ENCODE data around the gene RPL10.

Gene RPL10

DNA sequence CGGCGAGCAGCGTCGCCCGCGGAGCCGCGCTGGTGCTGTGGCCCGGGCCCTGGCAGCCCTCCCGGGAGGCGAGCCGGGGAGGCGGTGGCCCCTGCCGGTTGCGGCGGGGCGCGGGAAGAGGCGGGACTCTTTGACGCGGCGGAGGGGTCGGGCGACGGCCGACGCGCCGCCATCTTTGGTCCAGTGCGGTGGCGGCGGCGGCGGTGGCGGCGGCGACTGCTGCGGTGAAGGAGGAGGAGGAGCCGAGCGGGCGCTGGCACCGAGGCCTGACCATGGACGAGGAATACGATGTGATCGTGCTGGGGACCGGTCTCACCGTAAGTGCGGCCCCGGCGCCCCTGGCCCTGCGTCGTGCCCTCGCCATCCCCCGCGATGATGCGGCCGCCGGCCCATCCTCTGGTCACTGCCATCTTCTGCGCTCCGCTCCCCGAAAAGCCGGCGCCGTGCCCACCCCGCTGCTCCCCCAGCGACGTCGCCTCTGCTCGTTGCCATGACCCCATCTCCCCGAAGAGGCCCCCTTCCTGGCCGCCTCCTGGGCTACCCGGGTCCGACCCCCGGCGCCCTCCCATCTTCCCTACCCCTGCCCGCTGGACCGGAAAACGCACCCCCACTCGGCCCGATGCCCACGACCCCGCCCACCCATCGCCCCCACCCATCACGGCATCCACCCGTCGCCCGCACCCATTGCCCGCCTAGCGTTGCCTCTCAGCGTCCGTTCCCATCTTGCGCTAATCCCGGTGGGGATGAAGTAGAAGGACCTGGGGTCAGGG, 39.0 kb downstream of the RPL10 start, which contains the start of gene GDI1:
Gene GDI1 (plus strand): TSS at position 172 of the 770 bp plus-strand sequence. CDS start 101 bp downstream, at position 273.
- DNase-seq, result peak in 29 of 42 donors; percentile 29 to 77 (median 54)
- intact Hi-C loops (cut with DNase I), result no loop called here

- intact Hi-C loops (cut with DNase I), result no loop called here
- no peak for DNase-seq
These were observed 40.1 kb downstream of the RPL10 start for GRCh38 chrX:154437971-154438893.

DNA sequence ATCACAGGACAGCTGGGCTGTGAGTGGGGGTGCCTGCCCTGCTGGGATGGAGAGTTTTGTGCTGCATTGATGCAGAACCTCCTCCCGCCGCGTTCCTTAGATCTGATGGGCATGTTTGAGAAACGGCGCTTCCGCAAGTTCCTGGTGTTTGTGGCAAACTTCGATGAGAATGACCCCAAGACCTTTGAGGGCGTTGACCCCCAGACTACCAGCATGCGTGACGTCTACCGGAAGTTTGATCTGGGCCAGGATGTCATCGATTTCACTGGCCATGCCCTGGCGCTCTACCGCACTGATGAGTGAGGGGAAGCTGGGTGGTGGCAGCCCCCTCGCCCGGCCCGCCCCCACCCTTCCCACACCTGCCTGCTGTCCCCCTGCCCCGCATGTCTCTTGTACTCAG, 41.7 kb downstream of the RPL10 start:
- intact Hi-C loops (cut with DNase I), result no loop called here

GRCh38 chrX:154440623-154441357, 42.6 kb downstream of the RPL10 start:
- intact Hi-C loops (cut with DNase I), result no loop called here
- DNase-seq, result peak in 7 of 42 donors; percentile 30 to 59 (median 41)

More for the DNA sequence above, 41.7 kb downstream of the RPL10 start:
- DNase-seq, result no peak

- intact Hi-C loops (cut with DNase I), result no loop called here
- no peak for DNase-seq
These were observed 43.4 kb downstream of the RPL10 start for GRCh38 chrX:154441564-154441963.

- intact Hi-C loops (cut with DNase I), result no loop called here
- no peak for DNase-seq
These were observed 44.0 kb downstream of the RPL10 start for GRCh38 chrX:154441984-154442707.

- intact Hi-C loops (cut with DNase I), result no loop called here
- DNase-seq, result peak in 2 of 42 donors; percentile 25 to 43
These were observed 45.3 kb downstream of the RPL10 start for GRCh38 chrX:154443479-154443910.

- intact Hi-C loops (cut with DNase I), result no loop called here
- peak; percentile 40 to 90 (median 80) for DNase-seq
These were observed 46.0 kb downstream of the RPL10 start, which contains the start of gene FAM50A for GRCh38 chrX:154443992-154444754. FAM50A (plus strand) TSS chrX:154444141; CDS start chrX:154444236, 95 bp downstream.

DNA sequence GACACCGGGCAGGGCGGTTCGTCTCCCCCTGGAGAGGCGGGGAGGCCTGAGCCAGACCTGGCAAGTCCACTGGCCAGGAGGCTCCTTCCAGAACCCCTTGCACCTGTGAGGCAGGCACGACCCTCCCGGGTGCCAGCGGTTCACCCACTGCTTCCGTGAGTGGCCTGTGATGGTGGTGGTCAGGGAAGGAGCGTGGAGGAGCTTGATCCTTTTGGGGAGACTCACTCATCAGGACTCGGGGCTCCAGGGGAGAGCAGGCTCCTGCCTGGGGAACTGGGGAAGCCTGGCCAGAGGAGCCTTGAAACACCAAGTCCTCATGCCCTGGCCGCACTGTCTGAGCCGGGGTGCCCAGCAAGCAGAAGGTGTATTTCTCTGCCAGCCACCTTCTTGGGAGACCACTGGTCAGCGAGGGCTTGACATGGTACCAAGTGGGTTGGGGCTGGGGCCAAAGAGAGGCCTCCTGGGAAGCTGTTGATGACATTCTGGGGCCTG, 46.6 kb downstream of the RPL10 start:
- intact Hi-C loops (cut with DNase I), result no loop called here
- DNase-seq, result no peak

GRCh38 chrX:154445776-154446175, 47.6 kb downstream of the RPL10 start:
- intact Hi-C loops (cut with DNase I), result no loop called here
- DNase-seq, result no peak

DNA sequence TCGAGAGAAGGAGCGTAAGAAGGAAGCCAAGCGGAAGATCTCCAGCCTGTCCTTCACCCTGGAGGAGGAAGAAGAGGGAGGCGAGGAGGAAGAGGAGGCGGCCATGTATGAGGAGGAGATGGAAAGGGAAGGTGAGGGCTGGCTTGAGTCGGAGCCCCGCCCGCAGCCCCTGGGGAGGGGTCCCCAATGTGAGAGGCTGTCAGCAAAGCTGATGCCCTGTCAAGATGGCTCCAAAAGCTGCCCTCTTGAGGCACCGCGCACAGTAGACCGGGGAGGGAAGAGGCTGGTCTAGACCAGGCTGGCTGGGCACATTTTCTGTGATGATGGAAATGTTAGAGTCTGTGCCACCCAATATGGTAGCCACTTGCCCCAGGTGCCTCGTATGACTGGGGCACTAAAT, 48.3 kb downstream of the RPL10 start:
- no peak for DNase-seq
- intact Hi-C loops (cut with DNase I), result no loop called here

- no peak for DNase-seq
- intact Hi-C loops (cut with DNase I), result no loop called here
These were observed 50.3 kb downstream of the RPL10 start for GRCh38 chrX:154448484-154448883.

- intact Hi-C loops (cut with DNase I), result no loop called here
- no peak for DNase-seq
These were observed 51.4 kb downstream of the RPL10 start for GRCh38 chrX:154449618-154450017.

GRCh38 chrX:154450312-154450711, 52.1 kb downstream of the RPL10 start:
- DNase-seq, result peak in 18 of 42 donors; percentile 22 to 71 (median 49)
- intact Hi-C loops (cut with DNase I), result no loop called here

All from head of caudate nucleus (tissue), 42 donors.